ENCODE results near the gene LRMDA.
"Not testable (repeated sequence)": the region's sequence is repeated elsewhere in the genome, so short reads cannot be mapped to it uniquely, and the experiment has no call there.

LRMDA gene

DNA sequence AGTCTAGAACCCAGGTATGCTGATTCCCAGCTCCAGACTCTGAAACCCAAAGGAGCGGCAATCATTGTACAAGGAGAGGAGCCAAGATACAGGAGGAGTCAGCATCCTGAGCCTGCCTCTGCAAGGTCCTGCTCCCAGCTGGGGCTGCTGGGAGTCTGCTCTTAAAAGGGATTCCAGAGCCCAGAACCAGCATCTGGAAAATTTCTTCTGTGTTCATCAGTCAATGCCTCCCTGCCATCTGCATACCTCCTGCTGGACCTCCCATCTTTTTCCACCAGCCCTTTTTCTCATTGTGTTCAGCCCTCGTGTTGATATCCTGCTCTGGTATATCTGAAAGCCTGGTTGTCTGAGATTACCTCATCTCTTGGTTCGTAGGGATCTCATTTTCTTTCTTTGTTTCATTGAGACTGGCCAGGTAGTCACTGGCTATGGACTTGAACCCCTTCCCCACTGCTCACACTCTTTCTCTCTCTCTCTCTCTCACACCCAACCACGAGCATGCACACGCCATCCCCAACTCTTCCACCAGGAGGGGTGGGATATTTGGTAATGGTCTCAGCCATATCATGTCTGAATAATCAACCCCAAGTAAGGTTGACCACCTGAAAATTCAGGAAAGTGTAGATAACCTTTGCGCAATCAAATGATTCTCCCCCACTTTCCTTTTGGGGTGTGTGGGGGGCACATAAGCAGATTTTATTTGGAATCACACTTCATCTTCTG, 608.8 kb downstream of the LRMDA start:
- no peak for DNase-seq (ENCODE audit: low read depth, low spot score)

DNA sequence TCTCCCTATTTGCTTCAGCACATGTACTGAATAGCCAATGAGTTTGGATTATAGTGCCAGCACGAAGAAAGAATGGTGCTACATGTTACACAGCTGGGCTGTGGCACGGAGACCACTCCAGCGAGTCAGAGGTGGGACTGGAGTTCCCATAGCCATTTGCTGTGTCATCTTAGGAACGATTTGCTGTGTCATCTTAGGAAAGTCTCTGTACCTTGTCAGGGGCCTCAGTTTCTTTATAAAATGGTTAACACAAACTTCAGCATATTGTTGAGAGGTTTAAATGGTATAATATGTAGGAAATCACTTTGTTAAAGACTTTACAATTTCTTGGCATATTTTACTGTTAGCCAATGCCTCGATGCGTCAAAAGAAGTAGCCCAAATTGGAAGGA, 609.4 kb downstream of the LRMDA start:
- DNase-seq (ENCODE audit: low read depth, low spot score), result no peak

DNA sequence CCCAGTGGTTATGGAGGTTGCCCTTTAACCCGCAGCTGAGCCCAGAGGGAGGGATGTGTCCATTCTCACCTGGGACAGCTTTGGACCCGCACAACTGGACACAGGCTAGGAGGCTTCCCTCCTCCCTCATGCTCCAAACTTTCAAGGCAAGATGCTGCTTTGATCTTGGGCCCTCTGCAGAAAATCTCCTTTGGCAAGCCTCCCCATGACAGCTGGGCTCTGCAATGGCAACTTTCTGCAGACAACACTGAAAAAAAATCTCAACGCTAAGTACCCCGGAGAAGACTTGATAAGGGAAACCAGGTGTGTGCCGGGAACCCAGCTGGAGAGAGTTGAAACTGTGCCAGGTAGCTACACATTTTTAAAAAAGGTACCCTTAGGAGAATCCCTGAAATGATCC, 610.1 kb downstream of the LRMDA start:
- no peak for DNase-seq (ENCODE audit: low read depth, low spot score)

DNA sequence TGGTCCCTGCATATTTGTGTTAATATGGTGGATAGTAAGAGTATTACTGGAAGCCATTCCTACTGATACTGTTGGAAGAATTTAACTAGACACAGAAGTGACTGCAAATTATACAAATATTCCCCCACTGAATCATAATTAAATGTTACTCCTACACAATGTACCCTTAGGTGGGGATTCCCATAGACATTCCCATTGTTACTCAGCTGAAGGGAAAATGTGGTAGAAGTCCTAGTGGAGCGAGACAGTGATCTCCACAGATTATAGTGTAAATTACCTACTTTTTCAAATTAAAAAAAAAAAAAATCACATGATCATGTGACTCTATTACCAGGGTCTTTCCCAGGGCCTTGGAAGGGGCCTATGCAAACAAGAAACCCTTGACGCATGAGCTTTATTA, 611.8 kb downstream of the LRMDA start:
- DNase-seq (ENCODE audit: low read depth, low spot score), result no peak

DNA sequence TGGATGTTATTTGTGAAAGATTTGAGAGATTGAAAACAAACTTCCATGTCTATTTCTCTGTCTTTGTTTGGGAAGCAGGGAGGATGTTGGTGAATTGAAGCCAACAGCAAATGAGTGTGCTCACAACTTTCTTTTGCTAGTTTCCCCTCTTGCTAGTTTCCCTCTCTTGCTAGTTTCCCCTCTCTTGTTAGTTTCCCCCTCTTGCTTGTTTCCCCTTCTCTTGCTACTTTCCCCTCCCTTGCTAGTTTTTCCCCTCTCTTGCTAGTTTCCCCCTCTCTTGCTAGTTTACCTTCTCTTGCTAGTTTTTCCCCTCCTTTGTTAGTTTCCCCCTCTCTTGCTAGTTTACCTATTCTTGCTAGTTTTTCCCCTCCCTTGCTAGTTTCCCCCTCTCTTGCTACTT, 613.3 kb downstream of the LRMDA start:
- no peak for DNase-seq (ENCODE audit: low read depth, low spot score)

DNA sequence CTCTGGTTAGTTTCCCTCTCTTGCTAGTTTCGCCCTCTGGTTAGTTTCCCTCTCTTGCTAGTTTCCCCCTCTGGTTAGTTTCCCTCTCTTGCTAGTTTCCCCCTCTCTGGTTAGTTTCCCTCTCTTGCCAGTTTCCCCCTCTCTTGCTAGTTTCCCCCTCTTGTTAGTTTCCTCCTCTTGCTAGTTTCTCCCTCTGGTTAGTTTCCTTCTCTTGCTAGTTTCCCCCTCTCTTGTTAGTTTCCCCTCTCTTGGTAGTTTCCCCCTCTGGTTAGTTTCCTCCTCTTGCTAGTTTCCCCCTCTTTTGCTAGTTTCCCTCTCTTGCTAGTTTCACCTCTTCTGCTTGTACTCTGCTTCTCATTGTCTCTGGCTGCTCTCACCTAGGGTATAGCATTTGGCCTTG, 613.8 kb downstream of the LRMDA start:
- no peak for DNase-seq (ENCODE audit: low read depth, low spot score)

DNA sequence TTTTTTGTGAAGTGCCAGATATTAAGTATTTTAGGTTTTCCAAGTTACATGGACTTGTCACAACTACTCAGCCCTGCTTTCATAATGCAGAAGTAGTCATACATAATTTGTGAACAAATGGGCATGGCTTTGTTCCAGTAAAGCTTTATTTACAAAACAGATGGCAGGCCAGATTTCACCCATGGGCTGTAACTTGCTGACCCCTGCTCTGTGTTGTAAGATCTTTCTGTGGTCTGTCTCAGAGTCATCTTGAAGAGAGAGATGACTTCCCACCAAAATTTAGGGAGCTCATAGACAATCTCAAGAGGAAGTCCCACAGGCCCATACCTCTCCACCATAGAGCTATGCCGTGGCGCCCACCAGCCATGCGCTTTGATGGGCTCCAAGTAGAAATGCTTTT, 616.1 kb downstream of the LRMDA start:
- no peak for DNase-seq (ENCODE audit: low read depth, low spot score)

DNA sequence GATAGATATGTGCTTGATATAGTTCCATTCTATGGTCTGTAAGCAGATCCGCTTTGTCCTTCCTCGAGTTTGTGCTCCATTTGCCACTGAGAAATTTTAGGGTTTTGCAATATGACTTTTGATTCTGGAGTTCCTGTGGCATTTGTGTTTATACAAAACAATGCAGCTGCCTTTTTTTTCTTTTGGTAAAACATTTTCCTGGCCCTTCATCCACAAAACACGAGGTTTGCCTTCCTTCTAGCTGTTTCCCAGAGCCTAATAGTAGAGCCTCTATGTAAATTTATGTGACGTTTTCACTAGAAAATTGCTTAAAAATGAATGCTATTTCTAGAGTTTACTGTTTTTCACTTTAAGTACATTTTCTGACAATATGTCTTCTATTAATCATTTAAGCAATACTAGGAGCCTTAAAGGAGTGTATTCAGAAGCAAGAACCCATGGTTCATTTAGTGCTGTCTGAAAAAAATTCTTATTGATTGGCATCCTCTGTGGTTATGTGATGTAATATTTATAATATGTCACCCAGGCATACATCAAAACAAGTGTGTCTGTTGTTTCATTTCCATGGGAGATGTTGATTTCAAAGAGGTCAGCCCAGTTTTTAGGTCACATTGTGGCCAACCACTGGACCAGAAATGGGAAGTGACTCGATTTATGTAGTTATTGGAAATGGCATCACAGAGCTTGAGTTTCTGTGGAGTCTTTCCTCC, 618.3 kb downstream of the LRMDA start:
- no peak for DNase-seq (ENCODE audit: low read depth, low spot score)

DNA sequence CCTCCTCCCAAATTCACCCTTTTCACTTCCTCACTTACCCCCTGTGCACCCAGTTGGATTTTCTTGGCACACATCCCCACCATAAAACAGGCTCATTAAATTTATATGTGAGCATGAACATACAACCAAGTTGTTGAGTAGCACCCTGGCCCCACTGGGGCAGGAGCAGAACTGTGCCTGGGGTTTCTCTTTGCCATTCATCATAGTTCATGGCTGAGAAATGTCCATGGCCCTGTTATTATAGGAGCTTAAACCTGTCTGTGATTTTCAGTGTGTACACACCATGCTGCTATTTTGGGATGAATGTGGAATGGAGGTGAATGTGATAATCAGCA, 618.8 kb downstream of the LRMDA start:
- no peak for DNase-seq (ENCODE audit: low read depth, low spot score)

DNA sequence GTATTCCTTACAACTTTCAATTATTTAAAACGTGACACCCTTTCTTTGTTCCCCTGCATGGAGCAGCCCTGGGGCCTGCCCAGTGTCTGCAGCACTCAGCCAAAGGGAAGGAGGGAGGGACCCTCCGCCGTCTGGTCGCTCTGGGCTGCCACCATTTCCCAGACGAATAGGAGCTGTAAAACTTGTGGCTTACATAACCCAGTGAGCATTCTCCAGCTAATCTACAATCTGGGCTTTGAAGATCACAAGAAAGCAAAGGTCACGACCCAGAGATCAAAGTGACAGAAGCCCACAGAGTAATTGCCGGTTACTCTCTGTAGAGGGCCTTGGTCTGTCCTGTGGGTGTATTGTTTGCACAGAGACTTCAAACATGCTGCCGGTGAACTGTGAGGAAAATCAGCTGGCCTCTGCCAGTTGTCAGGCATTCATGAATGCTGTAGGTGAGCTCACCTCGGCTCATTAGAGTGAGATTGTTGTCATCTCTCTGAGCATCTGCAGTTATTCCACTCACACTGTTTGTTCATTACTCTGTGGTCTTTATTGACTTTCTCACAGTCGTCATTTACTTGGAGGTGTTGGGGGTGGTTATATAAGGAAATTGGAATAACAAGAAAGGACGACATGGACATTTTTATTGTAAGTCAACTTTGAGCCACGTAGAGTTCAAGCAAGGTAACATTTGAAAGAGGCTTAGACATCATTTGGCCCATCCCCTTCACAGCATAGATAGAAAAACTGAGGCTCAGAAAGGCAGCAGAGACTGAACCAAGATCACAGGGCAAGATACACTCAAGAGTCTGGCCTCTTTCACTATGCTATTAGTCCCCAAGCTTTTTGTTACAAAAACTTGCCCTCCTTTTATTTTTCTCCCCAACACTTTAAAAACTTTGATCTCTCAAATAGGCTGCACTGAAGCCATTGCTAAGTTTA, 619.8 kb downstream of the LRMDA start:
- no peak for DNase-seq (ENCODE audit: low read depth, low spot score)

DNA sequence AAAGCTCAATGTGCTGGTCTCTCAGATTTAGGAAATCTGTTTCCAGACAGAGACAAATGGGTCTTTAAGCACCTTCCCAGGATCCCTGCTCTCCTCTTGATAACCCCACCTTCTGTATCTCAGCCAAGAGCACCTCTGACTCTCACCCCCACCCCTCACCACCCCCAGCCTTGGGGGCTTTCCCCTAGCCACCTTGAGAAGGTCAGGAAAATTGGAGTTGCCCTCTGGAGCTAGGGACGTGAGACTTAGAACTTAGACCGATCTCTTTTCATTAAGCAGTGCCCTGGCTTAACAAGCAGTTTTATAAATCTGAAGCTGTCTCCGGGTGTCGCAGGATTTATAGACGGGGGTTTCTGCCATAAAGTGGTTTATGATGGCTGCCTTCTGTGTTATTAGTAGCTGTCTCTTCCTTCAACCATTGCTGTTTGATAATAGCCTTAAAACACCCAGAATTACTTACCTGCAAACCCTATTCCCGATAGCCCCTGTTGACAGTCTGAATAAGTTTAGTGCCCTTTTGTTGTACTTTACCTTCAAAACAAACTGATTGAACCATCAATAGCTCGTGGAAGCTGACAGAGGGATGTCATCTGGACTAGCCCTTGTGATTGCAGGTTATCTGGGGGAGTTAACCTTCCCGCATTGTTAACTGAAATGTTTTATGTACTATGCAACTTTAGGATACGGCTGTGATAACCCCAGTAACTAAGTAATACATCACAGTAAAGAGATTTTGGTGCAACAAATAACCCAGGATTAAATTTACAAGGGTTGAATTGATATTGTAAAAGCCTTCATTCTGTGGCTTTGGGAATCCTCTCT, 621.5 kb downstream of the LRMDA start:
- DNase-seq (ENCODE audit: low read depth, low spot score), result no peak

DNA sequence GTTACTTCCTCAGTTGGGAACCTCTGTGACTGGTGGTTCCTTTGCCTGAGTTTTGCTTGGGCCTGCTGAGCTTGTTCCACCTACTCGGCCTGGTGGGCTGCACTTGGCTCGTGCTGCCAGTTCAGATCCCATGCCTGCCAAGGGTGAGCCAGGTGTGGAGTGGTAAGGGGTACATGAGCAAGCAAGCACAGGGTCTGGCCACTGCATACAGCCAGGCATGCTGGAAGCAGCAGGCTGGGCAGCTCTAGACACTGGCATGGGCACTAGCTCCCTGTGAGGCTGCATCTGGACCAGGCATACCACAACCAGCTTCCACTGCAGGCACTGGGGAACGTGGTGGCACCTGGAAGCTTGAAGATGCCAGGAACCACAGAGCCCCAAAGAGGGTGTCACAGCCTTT, 624.0 kb downstream of the LRMDA start:
- no peak for DNase-seq (ENCODE audit: low read depth, low spot score)

DNA sequence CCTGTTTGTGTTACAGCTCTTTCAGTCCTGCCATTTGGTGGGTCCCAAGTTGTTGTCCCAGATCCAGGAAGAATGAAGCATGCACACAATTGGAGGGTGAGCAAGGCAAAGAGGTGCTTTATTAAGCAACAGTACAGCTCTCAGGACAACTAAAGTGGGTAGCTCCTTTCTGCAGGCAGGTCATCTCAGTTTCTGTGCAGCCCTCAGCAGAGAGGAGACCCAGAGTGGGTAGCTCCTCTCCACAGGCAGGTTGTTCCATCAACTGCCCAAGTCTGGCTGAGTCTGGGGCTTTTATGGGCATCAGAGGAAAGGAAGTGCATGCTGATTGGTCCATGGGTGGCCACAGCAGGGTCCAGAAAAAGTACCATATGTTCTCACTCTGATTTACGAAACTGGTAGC, 624.5 kb downstream of the LRMDA start:
- DNase-seq (ENCODE audit: low read depth, low spot score), result no peak

DNA sequence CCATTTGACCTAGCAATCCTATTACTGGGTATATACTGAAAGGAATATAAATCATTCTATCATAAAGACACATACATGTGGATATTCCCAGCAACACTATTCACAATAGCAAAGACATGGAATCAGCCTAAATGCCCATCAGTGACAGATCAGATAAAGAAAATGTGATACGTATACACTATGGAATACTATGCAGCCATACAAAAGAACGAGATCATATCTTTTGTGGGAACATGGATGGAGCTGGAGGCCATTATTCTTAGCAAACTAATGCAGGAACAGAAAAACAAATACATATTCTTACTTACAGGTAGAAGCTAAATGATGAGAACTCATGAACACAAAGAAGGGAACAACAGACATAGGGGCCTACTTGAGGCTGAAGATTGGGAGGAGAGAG, 629.6 kb downstream of the LRMDA start:
- DNase-seq (ENCODE audit: low read depth, low spot score), result not testable (repeated sequence)

DNA sequence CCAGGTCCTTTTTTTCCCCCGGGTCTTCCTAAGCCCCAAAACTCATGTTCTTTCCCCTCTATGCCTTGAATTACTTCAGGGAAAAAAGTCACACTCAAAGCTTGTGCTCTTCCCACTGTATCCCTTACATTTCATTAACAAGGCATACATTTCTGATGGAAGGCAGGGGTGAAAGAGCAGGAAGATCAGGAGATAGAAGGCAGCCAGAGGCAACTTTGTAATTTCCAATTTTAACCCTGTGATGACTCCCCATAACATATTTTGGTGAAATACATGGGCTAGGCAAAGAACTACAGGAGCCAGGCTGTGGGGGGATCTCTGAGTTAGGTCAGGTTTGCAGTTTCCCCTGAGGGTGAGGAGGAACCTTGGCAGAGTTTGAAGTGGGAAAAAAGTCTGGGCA, 635.0 kb downstream of the LRMDA start:
- no peak for DNase-seq (ENCODE audit: low read depth, low spot score)

DNA sequence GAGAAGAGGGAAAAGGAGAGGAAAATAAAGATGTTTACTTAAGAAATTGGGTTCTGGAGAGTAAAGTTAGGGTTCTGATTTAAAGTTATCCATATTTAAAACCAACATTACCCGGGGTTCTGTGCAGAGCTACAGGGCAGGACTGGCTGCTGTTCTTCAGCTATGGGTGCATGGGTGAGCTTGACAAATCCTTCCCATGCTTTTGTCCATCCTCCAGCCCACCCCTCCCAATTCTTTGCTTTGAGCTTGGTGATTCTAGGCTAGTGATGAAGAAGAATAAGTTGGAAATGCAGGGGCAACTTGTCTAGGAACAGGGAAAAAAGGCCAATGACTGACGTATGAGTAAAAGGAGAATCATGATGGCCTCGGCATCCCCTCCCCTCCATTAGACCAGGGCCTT, 636.0 kb downstream of the LRMDA start:
- no peak for DNase-seq (ENCODE audit: low read depth, low spot score)

DNA sequence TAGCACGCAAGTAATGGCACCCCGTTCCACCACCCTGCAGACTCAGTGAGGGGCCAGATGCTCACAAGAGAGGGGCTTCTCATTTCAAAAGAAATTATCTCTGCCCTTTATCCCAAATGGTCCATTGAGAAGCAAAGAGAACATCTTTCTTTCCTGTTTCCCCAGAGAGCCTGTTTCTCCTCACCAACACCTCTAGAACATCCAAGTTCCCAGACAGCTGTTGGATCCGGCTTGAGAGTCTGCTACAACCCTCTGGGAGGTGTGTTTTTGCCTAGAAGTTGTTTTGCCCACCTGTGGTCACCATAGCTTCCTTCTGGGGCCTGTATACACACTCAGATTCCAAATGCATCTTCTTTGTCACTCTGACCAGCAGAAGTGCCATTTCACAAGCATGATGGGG, 637.4 kb downstream of the LRMDA start:
- no peak for DNase-seq (ENCODE audit: low read depth, low spot score)

DNA sequence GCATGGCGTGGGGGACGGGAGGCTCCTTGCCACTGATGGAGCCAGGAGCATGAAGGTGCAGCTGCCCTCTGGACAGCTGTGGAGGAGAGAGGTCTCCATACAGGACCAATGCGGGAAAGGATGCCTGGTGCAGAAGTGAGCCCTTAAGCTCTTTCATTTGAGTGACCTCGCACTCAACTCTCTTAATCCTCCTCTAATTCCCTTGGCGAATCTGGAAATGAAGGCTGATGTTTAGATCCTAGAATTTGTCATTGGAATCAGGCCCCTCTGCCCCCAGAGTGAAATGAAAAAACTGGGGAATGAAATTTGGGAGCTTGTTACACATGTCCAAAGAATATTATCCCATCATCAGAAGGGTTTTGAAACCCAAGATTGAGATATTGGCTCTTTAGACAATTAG, 639.5 kb downstream of the LRMDA start:
- DNase-seq (ENCODE audit: low read depth, low spot score), result no peak

DNA sequence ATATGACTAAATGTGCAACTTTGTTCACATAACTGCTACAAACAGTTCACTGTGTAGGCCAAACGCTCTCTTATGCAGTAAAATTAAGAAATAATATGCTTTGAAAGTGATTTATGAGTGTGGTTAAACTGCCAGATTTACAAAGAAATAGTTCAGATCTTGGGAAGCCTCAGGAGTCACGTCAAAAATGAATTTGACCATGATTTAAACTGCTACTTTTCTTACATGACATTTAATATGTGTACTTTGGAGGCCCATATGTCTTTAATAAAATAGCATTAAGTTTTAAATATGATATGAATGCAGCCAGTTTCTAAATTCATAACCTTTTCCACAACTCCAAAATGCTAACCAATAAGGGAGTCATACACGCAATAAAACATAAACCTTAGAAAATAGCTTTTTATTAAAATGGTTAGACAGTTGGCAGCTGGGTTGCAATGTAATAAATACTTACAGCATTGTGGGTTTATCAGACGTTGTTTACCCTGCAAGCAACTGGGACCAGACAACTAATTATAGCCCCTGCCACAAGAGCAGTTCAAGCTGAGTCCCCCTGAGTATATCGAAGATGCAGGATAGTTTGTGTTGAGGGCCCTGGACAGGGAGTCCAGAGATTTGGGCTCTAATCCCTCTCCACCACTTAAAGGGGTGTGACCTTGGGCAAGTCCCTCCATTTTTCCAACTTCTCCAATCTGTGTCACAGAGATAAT, 640.4 kb downstream of the LRMDA start:
- no peak for DNase-seq (ENCODE audit: low read depth, low spot score)

DNA sequence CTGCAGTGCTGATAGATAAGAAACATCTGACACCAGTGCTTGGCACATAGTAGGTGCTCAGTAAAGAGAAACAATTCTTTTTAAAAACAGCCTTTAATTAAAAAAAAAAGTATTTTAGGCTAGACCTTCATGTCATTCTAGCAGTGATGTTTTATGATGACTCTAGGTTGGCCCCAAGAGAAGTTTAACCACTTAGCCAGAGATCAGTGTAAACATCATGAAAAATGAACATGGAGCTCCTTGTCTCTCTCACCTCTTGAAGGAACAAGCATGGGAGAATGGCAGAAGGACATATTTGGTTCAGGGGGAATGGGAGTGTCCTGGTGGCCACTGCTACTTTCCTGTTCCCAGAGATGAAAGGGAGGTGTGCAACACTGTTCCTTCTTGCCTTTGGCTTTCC, 641.0 kb downstream of the LRMDA start:
- no peak for DNase-seq (ENCODE audit: low read depth, low spot score)

DNA sequence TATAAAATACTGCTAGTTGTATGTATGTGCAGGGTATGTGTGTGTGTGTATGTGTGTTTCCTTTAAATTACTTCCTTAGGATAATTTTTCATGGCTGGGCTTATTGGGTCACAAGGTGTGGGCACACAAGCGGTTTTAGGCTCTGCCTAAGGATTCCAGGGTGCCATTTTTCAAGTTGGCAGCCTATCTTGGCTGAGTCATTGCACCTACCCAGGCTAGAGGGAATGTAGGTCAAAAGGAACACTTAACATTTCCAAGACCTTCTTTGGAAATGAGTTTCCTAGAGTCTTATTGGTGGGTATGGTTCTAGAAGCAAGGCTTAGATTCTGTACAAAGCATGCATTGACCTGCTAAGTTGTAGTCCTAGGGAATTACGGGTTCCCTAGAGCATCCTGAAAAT, 642.1 kb downstream of the LRMDA start:
- DNase-seq (ENCODE audit: low read depth, low spot score), result no peak

Measured in astrocyte of the hippocampus (primary cell).